Measurements from ENCODE around the gene EIF3A. TPM values are rescaled to one million over a fixed set of nuclear protein-coding genes. Genes with fewer than 3 reads are reported as not detected.

EIF3A gene
- total and polyA plus RNA-seq, 8 donors, result 37.3 to 156 (median 89.8) TPM

DNA sequence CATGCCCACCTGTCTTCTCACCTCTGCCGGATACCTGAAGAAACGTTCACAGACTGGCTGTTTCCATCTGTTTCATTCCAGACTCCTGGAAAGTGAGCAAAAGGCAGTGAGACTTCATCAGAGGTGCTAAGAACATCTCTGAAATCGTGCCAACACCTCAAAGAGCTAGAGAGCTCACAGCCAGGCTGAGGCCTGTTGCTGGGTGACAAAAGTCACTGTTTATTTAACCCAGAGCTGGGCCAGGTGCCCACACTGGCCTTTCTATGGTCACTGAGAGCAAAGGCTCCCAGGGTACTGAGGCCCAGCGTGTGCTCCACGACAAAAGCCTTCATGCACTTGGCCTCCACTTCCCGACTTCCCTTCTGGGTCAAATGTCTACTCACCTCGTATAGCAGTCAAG lies 54.8 kb downstream of the EIF3A start:
- TF ChIP-seq, protein P1, sequence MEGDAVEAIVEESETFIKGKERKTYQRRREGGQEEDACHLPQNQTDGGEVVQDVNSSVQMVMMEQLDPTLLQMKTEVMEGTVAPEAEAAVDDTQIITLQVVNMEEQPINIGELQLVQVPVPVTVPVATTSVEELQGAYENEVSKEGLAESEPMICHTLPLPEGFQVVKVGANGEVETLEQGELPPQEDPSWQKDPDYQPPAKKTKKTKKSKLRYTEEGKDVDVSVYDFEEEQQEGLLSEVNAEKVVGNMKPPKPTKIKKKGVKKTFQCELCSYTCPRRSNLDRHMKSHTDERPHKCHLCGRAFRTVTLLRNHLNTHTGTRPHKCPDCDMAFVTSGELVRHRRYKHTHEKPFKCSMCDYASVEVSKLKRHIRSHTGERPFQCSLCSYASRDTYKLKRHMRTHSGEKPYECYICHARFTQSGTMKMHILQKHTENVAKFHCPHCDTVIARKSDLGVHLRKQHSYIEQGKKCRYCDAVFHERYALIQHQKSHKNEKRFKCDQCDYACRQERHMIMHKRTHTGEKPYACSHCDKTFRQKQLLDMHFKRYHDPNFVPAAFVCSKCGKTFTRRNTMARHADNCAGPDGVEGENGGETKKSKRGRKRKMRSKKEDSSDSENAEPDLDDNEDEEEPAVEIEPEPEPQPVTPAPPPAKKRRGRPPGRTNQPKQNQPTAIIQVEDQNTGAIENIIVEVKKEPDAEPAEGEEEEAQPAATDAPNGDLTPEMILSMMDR (IDR thresholded peaks at IDR 0.05), result no peak
- TF ChIP-seq POLR2AphosphoS5 (IDR thresholded peaks at IDR 0.05) (no peak), POLR2A (IDR thresholded peaks at IDR 0.05) (no peak)
- H3K27ac ChIP-seq, result peak overlapping the region in 4 of 5 donors; percentile 30 to 87 (median 76)
- H3K4me1 ChIP-seq, result peaks cover 30 to 49% (median 38%) of the 10 kb centered on the region in 4 donors
- no peaks in the 10 kb centered on the region for H3K36me3 ChIP-seq
- H3K27me3 ChIP-seq, result no peaks in the 10 kb centered on the region
- H3K9me3 ChIP-seq, result no peaks in the 10 kb centered on the region
- H3K4me3 ChIP-seq, result no peak overlapping the region
- peak; percentile 33 to 76 for DNase-seq
- 33 to 71% (median 41%) methylated on average over 7 of the region's 7 CpGs for WGBS, 5 donors
- intact Hi-C loops (cut with DNase I; ENCODE audit: low total_unique reads), result loop anchor here (10.0 kb wide), 1 partner anchor 271 kb away; the partner anchor contains the start of gene CACUL1

DNA sequence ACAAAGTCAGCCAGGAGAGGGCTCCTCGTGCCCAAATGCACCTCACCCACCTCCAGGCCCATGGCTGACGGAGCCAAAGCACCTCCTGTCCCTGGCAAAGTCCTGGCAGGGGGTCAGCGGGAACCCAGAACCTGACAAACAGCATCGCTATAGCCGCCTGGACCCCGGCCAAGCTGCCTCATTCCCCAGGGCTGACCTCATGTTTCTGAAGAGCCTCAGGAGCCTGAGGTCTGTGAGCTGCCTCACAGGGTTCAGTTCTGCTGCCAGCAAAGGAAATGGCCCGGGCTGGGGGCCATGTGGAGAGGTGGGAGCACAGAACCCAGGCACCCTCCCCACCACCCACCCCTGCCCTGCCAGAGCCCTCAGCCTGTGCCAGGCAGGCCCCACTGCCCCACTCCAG lies 55.3 kb downstream of the EIF3A start:
- TF ChIP-seq POLR2AphosphoS5 (IDR thresholded peaks at IDR 0.05), result peak in 2 of 3 donors; percentile 27 to 56
- TF ChIP-seq, protein P1 (IDR thresholded peaks at IDR 0.05), result no peak
- no peak overlapping the region for H3K4me3 ChIP-seq
- H3K4me1 ChIP-seq, result peaks cover 26 to 44% (median 33%) of the 10 kb centered on the region in 4 donors
- H3K36me3 ChIP-seq, result no peaks in the 10 kb centered on the region
- H3K9me3 ChIP-seq, result no peaks in the 10 kb centered on the region
- intact Hi-C loops (cut with DNase I; ENCODE audit: low total_unique reads), result loop anchor here (10.0 kb wide), 1 partner anchor 271 kb away; the partner anchor contains the start of gene CACUL1
- DNase-seq, result peak; percentile 77 to 89
- 14 to 46% (median 29%) methylated on average over 1 to 7 of the region's 7 CpGs for WGBS, 5 donors
- no peaks in the 10 kb centered on the region for H3K27me3 ChIP-seq
- peak overlapping the region; percentile 10 to 87 (median 72) for H3K27ac ChIP-seq

DNA sequence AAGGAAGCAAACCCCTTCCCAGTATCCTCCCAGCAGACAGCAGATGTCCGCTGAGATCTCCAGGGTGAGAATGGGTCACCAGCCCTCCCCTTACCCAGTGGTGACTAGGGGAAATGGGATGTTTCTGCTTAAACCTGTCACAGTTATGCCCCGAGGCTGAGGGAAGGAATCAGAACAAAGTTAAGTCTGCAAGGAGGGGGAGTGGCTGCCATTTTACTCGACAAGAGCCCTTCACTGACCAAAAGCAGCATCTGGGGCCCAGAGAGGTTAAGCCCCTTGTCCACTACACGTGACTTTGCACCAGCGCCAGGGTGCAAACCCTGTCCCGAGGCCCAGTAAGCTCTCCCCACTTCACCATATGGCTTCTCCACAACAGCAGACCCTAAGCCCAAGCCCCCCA lies 55.7 kb downstream of the EIF3A start:
- peak overlapping the region; percentile 10 to 87 (median 72) for H3K27ac ChIP-seq
- H3K9me3 ChIP-seq, result no peaks in the 10 kb centered on the region
- peaks cover 25 to 43% (median 32%) of the 10 kb centered on the region in 4 donors for H3K4me1 ChIP-seq
- intact Hi-C loops (cut with DNase I; ENCODE audit: low total_unique reads), result loop anchor here (10.0 kb wide), 1 partner anchor 270 kb away; the partner anchor contains the start of gene CACUL1
- no peak overlapping the region for H3K4me3 ChIP-seq
- no peaks in the 10 kb centered on the region for H3K27me3 ChIP-seq
- 54 to 64% (median 59%) methylated on average over 6 of the region's 6 CpGs for WGBS, 5 donors
- no peak for DNase-seq
- H3K36me3 ChIP-seq, result no peaks in the 10 kb centered on the region
- TF ChIP-seq POLR2A (IDR thresholded peaks at IDR 0.05) (no peak), EP300 (IDR thresholded peaks at IDR 0.05) (no peak), POLR2AphosphoS5 (IDR thresholded peaks at IDR 0.05) (no peak)
- TF ChIP-seq, protein P1 (IDR thresholded peaks at IDR 0.05), result no peak

DNA sequence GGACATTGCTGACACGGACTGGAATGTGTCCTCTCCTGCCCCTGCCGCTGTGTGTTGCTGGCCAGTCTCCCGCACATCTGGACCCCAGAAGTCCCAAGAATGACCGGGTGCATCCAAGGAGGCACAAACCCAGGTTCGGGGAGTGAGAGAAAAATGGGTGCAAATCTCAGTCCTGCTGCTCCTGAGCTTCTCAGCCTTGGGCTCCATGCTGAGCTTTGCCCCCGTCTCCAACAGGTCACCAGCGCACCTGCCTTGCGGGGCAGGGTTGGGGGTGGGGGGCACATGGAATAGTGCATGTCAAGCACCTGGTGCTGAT lies 57.1 kb downstream of the EIF3A start:
- peaks cover 20 to 37% (median 26%) of the 10 kb centered on the region in 4 donors for H3K4me1 ChIP-seq
- DNase-seq, result no peak
- intact Hi-C loops (cut with DNase I; ENCODE audit: low total_unique reads), result loop anchor here (10.0 kb wide), 1 partner anchor 269 kb away; the partner anchor contains the start of gene CACUL1

More for the DNA sequence above, 57.1 kb downstream of the EIF3A start:
- peak overlapping the region in 1 of 5 donors; percentile 52 for H3K27ac ChIP-seq
- H3K36me3 ChIP-seq, result no peaks in the 10 kb centered on the region
- no peaks in the 10 kb centered on the region for H3K9me3 ChIP-seq
- H3K27me3 ChIP-seq, result no peaks in the 10 kb centered on the region
- no peak overlapping the region for H3K4me3 ChIP-seq
- TF ChIP-seq POLR2A (IDR thresholded peaks at IDR 0.05), result no peak
- peak in 1 of 3 donors; percentile 5 for TF ChIP-seq POLR2AphosphoS5 (IDR thresholded peaks at IDR 0.05)
- TF ChIP-seq, protein P1 (IDR thresholded peaks at IDR 0.05), result no peak
- TF ChIP-seq EP300 (IDR thresholded peaks at IDR 0.05), result no peak
- WGBS, 5 donors, result 67 to 77% (median 72%) methylated on average over 7 to 8 of the region's 8 CpGs

All from stomach (tissue), 9 donors.